DOHH2 (cell line): ENCODE results near the gene PTGER2.

ENCODE experiments used
- H3F3A ChIP-seq: fragments of 200-600 bp; sonication (generic), shearing (Covaris generic); 2 replicates; pipeline ENCODE4 v1.6.0; 2016; ENCODE audit warnings: antibody characterized with exemption, mild to moderate bottlenecking; ENCODE audit not compliant: control insufficient read depth, insufficient read depth
- H3K27ac ChIP-seq: fragments of 200-600 bp; sonication (generic); 2 replicates; pipeline ENCODE4 v1.5.1; 2014; ENCODE audit warnings: low read depth, mild to moderate bottlenecking, low read length, moderate library complexity
- H3K27me3 ChIP-seq: fragments of 200-600 bp; sonication (generic); 2 replicates; pipeline ENCODE4 v1.6.1; 2014; ENCODE audit warnings: mild to moderate bottlenecking, low read length, mixed read lengths; ENCODE audit not compliant: control insufficient read depth
- H3K36me3 ChIP-seq: fragments of 200-600 bp; sonication (generic); 2 replicates; pipeline ENCODE4 v1.6.1; 2014; ENCODE audit warnings: mild to moderate bottlenecking, low read length, moderate library complexity, mixed read lengths; ENCODE audit not compliant: control insufficient read depth
- H3K4me1 ChIP-seq: fragments of 200-600 bp; sonication (generic); 2 replicates; pipeline ENCODE4 v1.6.1; 2014; ENCODE audit warnings: mild to moderate bottlenecking, low read length, mixed read lengths; ENCODE audit not compliant: control insufficient read depth
- H3K4me2 ChIP-seq: fragments of 200-600 bp; sonication (generic); 2 replicates; pipeline ENCODE4 v1.6.0; 2014; ENCODE audit warnings: mild to moderate bottlenecking, low read length, moderate library complexity
- H3K4me3 ChIP-seq: fragments of 200-600 bp; sonication (generic); 2 replicates; pipeline ENCODE4 v1.5.1; 2014; ENCODE audit warnings: mild to moderate bottlenecking, low read length, mixed read lengths
- H3K79me2 ChIP-seq: fragments of 200-600 bp; sonication (generic); 2 replicates; pipeline ENCODE4 v1.6.1; 2014; ENCODE audit warnings: mild to moderate bottlenecking, low read length, mixed read lengths; ENCODE audit not compliant: control insufficient read depth
- H3K9me2 ChIP-seq: fragments of 200-600 bp; sonication (generic); replicated peaks from 2 replicates; pipeline ENCODE4 v1.6.1; 2014; ENCODE audit warnings: mild to moderate bottlenecking, low read length, mixed read lengths; ENCODE audit not compliant: control insufficient read depth
- H3K9me3 ChIP-seq: fragments of 200-600 bp; sonication (generic); 2 replicates; pipeline ENCODE4 v1.6.1; 2014; ENCODE audit warnings: antibody characterized with exemption, low read length, mixed read lengths; ENCODE audit not compliant: control insufficient read depth, insufficient read depth
- H4K20me1 ChIP-seq: fragments of 200-600 bp; sonication (generic); 2 replicates; pipeline ENCODE4 v1.6.0; 2014; ENCODE audit warnings: low read depth, mild to moderate bottlenecking, antibody characterized with exemption, low read length, moderate library complexity; ENCODE audit not compliant: control insufficient read depth, insufficient read depth
- EZH2phosphoT487 ChIP-seq: fragments of 200-600 bp; sonication (generic); IDR thresholded peaks from 2 replicates; pipeline ENCODE4 v1.6.1; 2017; ENCODE audit warnings: borderline replicate concordance, mild to moderate bottlenecking, antibody characterized with exemption, low read length, moderate library complexity, mixed read lengths
- TF ChIP-seq, protein P1 (sequence below): fragments of 200-600 bp; sonication (generic); IDR thresholded peaks from one replicate; pipeline ENCODE4 v1.5.1; 2014; ENCODE audit warnings: antibody characterized with exemption, mild to moderate bottlenecking, low read depth, low read length; ENCODE audit not compliant: poor library complexity, severe bottlenecking

The PTGER2 gene

DNA sequence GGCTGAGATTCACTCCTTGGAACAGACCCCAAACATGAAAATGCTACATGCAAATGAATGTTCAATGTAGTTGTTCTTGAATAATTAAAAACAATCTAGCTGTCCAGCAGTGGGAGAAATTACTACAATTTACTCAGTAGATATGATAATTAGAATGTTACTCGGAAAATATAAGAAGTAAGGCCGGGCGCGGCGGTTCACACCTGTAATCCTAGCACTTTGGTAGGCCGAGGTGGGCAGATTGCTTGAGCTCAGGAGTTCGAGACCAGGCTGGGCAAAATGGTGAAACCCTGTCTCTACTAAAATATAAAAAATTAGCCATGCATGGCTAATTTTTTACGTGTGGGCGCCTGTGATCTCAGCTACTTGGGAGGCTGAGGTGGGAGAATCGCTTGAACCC lies 15.3 kb upstream of the PTGER2 start:
- Histone ChIP-seq H3K4me1 (no peaks in the 10 kb centered on the region), H3K9me3 (no peaks in the 10 kb centered on the region), H3K27me3 (peaks cover 7% of the 10 kb centered on the region; the same call in 1 of the 2 replicates), H3K36me3 (no peaks in the 10 kb centered on the region), H3K27ac (no peak overlapping the region), H3K9me2 (no peaks in the 10 kb centered on the region), H3K79me2 (no peaks in the 10 kb centered on the region), H3K4me3 (no peak overlapping the region), H3K4me2 (no peak overlapping the region), H3F3A (no peaks in the 10 kb centered on the region), H4K20me1 (no peaks in the 10 kb centered on the region)
- TF ChIP-seq, protein P1, sequence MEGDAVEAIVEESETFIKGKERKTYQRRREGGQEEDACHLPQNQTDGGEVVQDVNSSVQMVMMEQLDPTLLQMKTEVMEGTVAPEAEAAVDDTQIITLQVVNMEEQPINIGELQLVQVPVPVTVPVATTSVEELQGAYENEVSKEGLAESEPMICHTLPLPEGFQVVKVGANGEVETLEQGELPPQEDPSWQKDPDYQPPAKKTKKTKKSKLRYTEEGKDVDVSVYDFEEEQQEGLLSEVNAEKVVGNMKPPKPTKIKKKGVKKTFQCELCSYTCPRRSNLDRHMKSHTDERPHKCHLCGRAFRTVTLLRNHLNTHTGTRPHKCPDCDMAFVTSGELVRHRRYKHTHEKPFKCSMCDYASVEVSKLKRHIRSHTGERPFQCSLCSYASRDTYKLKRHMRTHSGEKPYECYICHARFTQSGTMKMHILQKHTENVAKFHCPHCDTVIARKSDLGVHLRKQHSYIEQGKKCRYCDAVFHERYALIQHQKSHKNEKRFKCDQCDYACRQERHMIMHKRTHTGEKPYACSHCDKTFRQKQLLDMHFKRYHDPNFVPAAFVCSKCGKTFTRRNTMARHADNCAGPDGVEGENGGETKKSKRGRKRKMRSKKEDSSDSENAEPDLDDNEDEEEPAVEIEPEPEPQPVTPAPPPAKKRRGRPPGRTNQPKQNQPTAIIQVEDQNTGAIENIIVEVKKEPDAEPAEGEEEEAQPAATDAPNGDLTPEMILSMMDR, result no peak
- no peak for TF ChIP-seq EZH2phosphoT487

- no peaks in the 10 kb centered on the region for H3K4me1 ChIP-seq
- no peaks in the 10 kb centered on the region for H3K79me2 ChIP-seq
- peaks cover 5% of the 10 kb centered on the region; the same call in 1 of the 2 replicates for H3K27me3 ChIP-seq
- H3K4me3 ChIP-seq, result no peak overlapping the region
- no peaks in the 10 kb centered on the region for H3K9me3 ChIP-seq
- TF ChIP-seq, protein P1, result peak; percentile 61
- TF ChIP-seq EZH2phosphoT487, result no peak
- H3K27ac ChIP-seq, result no peak overlapping the region
- no peaks in the 10 kb centered on the region for H3K9me2 ChIP-seq
- no peak overlapping the region for H3K4me2 ChIP-seq
- H4K20me1 ChIP-seq, result no peaks in the 10 kb centered on the region
- H3F3A ChIP-seq, result no peaks in the 10 kb centered on the region
- H3K36me3 ChIP-seq, result no peaks in the 10 kb centered on the region
Observed at GRCh38 chr14:52299692-52300278, 14.3 kb upstream of the PTGER2 start.

DNA sequence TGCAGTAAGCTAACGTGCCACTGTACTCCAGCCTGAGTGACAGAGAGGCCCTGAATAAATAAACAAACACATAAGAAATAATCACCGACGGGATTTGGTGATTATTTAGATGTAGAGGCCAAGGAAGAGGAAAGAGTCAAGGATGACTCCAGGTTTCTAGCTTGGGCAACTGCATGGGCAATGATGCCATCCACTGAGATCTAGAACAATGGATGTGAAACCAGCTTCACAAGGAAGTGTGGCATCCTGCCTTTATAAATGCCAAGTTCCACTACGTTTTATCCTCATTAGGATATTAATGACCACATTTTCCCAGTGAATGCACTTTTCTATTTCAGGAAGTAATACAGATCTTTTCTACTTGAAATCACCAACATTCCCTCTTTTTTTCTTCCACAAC lies 10.9 kb upstream of the PTGER2 start:
- H3K9me2 ChIP-seq, result no peaks in the 10 kb centered on the region

More for the DNA sequence above, 10.9 kb upstream of the PTGER2 start:
- Histone ChIP-seq H3K4me1 (no peaks in the 10 kb centered on the region), H3K36me3 (no peaks in the 10 kb centered on the region), H3K9me3 (no peaks in the 10 kb centered on the region), H3F3A (no peaks in the 10 kb centered on the region), H3K27me3 (peaks cover 5% of the 10 kb centered on the region; the same call in 1 of the 2 replicates), H3K4me3 (no peak overlapping the region), H3K27ac (no peak overlapping the region), H3K79me2 (no peaks in the 10 kb centered on the region), H3K4me2 (no peak overlapping the region), H4K20me1 (no peaks in the 10 kb centered on the region)
- no peak for TF ChIP-seq EZH2phosphoT487
- TF ChIP-seq, protein P1, result no peak
